ENCODE results near the gene ITGB3BP.
"Not testable (repeated sequence)": the region's sequence is repeated elsewhere in the genome, so short reads cannot be mapped to it uniquely, and the experiment has no call there.

The ITGB3BP gene

DNA sequence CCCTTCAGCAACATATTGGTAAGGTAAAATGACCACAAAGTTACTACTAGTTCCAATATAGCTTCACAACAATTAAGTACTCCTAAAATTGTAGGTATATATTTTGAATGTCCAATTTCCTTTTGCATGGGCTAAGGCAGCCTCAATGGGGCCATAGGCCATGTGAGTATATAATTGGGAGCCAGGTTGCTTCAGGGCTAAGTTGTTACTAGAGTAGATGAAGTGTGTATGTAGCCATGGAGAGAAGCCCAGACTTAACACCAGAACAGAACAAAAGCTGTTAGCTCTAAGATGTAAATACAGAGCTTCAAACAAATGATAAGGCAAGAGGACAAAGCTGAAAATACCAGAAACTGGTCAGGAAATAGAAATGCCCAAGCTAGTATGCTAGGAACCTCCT, 16.2 kb downstream of the ITGB3BP start:
- DNase-seq (ENCODE audit: low read depth in 3 of 3) = no peak

DNA sequence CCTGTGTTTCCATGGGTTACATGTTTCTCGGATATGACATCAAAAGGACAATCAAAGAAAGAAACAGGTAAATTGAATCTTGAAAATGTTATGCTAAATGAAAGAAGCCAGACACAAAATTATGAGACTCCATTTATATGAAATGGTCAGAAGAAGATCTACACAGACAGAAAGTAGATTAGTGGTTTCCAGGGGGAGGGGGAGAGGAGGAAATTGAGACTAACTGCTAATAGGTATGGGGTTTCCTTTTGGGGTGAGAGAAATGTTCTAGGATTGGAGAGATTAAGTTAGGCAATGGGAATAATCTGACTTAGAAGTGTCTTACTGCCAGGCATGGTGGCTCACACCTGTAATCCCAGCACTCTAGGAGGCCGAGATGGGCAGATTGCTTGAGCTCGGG, 21.8 kb downstream of the ITGB3BP start:
- DNase-seq (ENCODE audit: low read depth in 3 of 3) = no peak

- DNase-seq (ENCODE audit: low read depth in 3 of 3) = no peak
These were observed 24.9 kb downstream of the ITGB3BP start for GRCh38 chr1:63498106-63498505.

DNA sequence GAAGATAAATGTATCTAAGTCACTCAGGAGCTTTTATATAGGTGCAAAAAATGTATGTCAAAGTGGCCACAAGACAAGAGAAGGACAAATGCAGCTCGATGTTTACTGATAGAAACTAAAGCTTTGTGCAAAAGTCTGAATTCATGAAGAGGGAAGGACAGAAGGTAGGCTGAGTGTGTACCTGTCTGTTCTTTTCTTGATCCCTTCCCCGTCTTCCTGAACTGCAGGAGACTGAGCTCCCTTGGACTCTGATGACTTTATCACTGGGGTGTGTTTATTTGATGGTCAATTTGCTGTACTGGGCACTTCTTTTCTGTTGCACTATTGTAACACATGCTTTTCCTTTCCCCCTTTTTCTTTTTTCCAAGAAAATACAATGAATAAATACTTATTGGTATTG, 25.4 kb downstream of the ITGB3BP start:
- DNase-seq (ENCODE audit: low read depth in 3 of 3) = no peak

GRCh38 chr1:63487336-63488065, 35.5 kb downstream of the ITGB3BP start:
- DNase-seq (ENCODE audit: low read depth in 3 of 3) = no peak

DNA sequence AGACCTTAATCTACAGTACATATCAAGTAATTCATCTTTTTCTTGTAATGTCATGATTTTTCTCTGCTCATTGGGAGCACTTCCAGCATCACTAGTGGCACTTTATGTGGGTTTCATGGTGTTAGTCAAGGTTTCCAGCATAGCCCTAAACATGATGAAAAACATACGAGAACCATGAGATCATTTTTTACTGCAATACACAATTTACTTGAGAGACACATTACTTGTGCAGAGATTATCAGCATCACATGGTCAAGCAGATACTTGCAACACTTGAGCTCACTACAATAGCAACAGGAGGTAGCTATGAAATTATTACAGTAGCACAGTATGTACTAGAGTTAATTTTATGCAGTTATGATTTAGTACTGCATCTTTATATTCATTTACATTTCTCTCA, 36.4 kb downstream of the ITGB3BP start:
- DNase-seq (ENCODE audit: low read depth in 3 of 3) = no peak

- DNase-seq (ENCODE audit: low read depth in 3 of 3) = no peak
These were observed 43.0 kb downstream of the ITGB3BP start for GRCh38 chr1:63480057-63480456.

GRCh38 chr1:63475761-63476160, 47.3 kb downstream of the ITGB3BP start:
- DNase-seq (ENCODE audit: low read depth in 3 of 3) = no peak

DNA sequence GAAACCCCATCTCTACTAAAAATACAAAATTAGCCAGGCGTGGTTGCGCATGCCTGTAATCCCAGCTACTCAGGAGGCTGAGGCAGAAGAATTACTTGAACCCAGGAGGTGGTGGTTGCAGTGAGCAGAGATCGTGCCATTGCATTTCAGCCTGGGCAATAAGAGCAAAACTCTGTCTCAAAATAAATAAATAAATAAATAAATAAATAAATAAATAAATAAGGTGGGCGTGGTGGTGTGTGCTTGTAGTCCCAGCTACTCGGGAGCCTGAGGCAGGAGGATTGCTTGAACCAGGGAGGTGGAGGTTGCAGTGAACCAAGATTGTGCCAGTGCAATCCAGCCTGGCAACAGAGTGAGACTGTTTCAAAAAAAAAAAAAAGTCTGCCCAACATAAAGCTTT, 54.3 kb downstream of the ITGB3BP start:
- DNase-seq (ENCODE audit: low read depth in 3 of 3) = not testable (repeated sequence)

GRCh38 chr1:63466759-63467158, 56.3 kb downstream of the ITGB3BP start:
- DNase-seq (ENCODE audit: low read depth in 3 of 3) = no peak

- no peak for DNase-seq (ENCODE audit: low read depth in 3 of 3)
These were observed 56.8 kb downstream of the ITGB3BP start for GRCh38 chr1:63466181-63466580.

DNA sequence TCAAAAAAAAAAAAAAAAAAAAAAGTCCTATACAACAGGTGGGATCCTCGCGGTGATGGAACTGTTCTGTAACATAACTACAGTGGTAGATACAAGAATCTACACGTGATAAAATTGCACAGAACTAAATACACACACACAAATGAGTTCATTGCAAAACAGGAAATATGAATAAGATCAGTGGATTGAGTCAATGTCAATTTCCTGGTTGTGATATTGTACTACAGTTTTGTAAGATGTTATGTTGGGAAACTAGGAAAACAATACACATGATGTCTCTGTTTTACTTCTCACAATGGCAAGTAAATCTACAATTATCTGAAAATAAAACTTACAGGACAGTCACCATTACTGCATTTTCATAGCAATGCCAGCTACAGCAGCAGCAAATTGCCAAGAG, 59.8 kb downstream of the ITGB3BP start:
- no peak for DNase-seq (ENCODE audit: low read depth in 3 of 3)

- no peak for DNase-seq (ENCODE audit: low read depth in 3 of 3)
These were observed 61.3 kb downstream of the ITGB3BP start for GRCh38 chr1:63461661-63462230.

- no peak for DNase-seq (ENCODE audit: low read depth in 3 of 3)
These were observed 64.3 kb downstream of the ITGB3BP start for GRCh38 chr1:63458750-63459149.

GRCh38 chr1:63454269-63454668, 68.8 kb downstream of the ITGB3BP start:
- no peak for DNase-seq (ENCODE audit: low read depth in 3 of 3)

DNA sequence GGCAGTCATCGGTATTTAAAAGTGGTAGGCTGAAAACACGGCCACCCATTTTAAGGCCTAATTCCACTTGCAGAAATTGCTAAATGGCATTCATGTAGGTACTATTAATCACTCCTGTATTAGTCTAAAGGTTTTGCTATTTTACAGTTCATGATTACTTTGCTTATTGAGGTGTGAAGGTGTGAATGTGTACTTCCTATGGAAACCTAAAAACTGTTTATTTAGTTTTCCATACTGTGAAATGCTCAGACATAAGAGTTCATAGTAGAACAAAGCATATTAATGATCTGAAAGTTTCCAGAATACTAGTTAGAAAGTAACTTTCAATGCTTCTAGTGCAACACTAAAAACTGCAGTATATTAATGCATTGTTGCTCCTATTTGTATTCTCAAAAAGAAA, 69.8 kb downstream of the ITGB3BP start:
- no peak for DNase-seq (ENCODE audit: low read depth in 3 of 3)

GRCh38 chr1:63450416-63450815, 72.6 kb downstream of the ITGB3BP start:
- no peak for DNase-seq (ENCODE audit: low read depth in 3 of 3)

DNA sequence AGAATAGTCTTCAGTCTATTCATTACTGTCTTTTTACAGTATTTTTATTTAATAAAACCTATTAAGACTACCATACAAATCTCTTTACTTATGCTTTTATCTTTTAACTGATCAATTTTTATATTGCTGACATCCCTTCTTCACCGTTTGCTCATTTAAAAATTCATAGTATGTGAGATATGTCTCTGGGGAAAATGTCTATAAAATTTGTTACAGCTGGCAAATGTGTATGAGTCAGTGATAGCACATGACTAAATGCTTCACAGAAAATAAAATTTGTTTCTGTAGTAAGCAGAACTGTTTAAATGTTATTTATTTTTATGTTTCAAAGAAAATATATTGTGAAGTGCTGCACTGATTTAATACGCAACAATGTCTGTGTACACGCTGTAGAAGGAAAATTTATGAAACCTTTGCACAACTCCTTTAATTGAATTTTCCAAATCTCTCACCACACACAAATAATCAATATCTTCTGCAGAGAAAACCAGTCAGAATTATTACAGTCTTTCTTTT, 74.2 kb downstream of the ITGB3BP start:
- no peak for DNase-seq (ENCODE audit: low read depth in 3 of 3)

DNA sequence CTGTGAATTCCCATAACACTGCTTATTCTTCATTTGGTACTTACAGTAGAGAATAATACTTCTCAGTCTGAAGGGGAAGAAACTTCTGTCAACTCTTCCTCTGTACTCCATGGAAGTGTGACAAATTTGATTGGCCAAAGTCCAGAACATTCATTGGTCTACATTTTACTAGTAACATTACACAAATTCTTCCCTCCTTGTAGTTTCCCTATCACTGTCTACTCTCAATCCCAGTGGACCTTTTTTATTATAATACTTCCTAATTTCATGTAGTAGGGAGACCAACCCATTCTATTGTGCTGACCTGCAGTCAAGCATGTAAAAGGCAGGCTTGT, 80.9 kb downstream of the ITGB3BP start:
- DNase-seq (ENCODE audit: low read depth in 3 of 3) = no peak

DNA sequence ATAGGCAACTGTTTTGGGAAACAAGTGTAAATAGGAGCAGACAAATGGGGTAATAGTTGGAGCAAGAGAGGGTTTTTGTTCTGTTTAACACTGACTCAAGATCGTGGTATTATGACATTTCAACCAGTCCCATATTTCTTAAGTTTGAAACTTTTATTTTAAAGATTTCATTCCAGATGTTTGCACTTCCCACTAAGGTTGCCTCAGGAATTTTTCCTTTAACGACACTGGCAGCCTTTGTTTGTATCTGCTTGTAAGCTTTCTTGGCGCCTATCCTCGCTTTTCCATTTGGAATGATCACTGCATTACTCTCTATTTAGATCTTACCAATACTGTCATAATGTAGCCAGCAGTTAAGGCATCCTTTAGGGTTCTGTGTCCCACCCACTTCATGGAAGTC, 87.9 kb downstream of the ITGB3BP start:
- no peak for DNase-seq (ENCODE audit: low read depth in 3 of 3)

- no peak for DNase-seq (ENCODE audit: low read depth in 3 of 3)
These were observed 93.7 kb downstream of the ITGB3BP start for GRCh38 chr1:63429281-63429680.

DNA sequence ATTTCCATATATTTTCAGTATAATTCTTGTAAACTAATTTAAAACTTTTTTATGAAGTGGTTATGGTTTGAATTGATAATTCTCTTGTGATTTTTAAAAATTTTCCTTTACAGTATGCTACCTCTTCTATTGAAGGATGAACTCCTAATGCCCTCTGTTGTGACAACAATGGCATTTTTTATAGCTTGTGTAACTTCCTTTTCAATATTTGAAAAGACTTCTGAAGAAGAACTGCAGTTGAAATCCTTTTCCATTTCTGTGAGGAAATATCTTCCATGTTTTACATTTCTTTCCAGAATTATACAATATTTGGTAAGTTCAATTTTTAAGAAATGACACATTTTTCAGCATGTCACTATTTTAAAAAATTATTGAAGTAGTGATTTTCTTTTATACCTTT, 94.2 kb downstream of the ITGB3BP start:
- DNase-seq (ENCODE audit: low read depth in 3 of 3) = no peak

- no peak for DNase-seq (ENCODE audit: low read depth in 3 of 3)
These were observed 99.4 kb downstream of the ITGB3BP start for GRCh38 chr1:63423649-63424048.

DNA sequence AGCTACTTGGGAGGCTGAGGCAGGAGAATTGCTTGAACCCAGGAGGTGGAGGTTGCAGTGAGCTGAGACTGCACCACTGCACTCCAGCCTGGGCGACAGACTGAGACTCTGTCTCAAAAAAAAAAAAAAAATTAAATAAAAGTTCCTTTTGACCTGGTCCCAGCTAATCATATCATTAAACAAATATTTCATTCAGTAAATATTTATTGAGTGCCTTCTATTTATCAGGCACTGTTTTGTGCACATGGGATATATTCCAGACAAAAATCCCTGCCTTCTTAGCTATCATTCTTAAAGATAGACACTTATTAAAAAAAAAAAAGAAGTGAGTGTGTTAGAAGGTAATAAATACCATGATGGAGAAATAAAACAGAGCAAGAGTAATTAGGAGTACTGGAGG, 102.3 kb downstream of the ITGB3BP start:
- not testable (repeated sequence) for DNase-seq (ENCODE audit: low read depth in 3 of 3)

Measured in stimulated activated CD4-positive, alpha-beta T cell treated with anti-CD3 and anti-CD28 coated beads, TNF-alpha, amount 100 ng/mL, for 4 hours (primary cell).